Pons (tissue), 1 donor: ENCODE results near the gene THAP4.

Experiments used
- DNase-seq: peaks from one replicate; pipeline ENCODE4 v3.0.0-alpha.2; 2016; ENCODE audit warnings: low spot score

THAP4 gene

DNA sequence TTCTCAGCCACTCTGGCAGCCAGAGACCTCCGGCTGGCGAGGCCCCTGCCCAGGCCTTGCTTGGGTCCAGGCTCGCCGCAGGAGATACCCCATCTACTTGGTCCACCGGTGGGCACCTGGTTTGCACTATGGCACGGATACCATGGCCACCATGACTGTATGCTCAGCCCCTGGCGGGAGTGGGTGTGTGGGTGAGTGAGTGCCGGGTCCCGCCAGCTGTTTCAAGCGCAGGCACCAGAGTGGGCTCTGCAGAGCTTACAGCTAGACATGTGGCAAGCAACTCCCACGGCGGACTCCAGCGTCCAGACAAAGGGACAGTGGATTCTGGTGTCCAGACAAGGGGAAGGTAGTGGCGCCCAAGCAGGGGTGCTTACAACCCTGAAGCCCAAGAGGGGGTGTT is 2.0 kb upstream of the THAP4 start:
- DNase-seq: no peak

DNA sequence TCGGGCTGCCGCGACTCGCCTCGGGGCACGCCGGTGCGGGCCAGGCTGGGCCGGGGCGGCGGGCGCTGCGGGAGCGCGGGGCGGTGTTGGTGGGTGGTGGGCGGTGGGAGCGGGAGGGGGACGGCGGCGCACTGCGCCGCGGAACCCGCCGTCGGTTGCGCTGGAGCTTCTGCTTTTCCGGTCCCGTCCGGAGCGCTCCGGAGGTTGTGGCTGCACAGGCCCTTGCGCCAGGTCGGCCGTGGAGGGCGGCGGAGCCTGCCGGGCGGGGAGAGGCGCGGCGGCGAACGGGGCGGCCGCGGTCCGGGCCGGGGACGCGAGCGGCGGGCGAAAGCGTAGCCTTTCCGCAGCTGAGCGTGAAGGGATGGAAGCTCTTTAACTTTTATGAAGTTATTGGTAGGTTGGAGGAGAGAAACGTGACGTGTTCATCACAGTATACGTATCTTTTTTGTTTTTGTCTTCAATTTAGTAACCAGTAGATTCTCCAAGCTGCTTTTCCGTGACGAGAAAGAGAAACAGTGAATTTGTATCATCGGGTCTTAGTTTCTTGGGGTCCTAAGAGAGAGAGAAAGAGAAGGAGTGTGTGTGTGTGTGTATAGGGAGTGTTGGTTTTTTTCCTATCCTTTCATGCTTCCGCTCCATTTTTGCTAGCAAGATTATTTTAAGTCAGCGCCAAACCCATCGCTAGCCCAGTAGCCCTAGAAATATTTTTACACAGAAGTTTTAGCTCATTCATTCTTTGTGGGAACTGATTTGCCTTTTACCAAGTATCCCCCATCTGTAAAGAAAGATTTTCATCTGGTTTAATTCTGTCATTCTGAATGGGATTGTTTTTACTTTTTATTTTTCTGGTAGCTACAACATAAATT is 1.1 kb upstream of the THAP4 start:
- no peak for DNase-seq

DNA sequence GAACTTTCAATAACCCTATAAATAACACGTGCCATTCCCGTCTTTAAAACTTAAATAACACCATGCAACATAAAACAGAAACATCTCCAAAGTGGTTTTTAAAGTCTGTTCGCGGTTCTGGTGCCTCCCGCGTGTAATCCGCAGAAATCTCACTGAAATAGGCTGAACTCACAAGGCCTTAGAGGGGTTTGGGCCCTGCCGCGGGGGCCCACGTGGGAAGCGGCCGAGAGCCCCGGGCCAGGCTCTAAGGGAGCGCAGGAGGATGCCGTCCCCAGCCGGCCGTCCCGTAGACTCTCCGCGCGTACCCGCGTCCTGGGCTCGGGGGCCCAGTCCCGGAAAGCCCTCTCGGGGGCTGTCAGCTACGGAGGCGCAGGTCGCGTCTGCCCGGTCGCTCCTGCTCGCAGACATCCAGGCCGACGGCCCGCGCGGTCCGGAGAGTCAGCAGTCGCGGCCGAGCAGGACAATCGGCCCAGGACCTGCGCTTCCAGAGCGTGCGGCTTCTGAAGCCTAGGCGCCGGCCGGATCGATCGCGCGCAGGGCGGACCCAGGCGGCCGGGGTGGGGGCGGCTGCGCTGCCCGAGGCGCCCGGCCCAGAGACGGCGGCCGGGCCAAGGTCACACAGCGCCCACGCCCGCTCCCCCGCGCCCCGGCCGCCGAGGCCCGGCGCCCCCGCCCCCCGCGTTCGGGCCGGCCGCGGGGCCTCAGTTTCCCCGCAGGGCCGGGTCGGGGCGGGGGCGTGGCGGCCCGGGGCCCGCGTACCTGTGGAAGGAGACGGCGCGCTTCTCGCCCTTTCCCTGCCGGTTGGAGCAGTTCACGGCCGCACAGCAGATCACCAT is 558 bp downstream of the THAP4 start:
- DNase-seq: no peak

DNA sequence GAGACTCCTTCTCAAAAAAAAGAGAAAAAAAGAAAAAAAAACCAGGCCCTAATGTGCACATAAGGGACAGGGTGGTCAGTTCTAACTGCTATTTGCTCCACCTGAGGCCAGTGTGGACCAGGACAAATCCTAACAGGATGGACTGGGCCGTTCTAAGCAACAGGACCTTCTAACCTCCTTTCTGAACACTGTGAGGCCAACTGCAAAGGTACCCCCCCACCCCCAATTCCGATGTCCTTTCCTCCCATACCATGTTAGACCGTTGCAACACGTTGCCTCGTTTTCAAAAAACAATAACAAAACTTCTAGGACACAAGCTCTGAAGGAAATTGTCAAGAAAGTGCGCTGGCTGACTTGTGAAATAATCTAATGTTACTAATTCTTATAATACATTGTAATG is 1.2 kb downstream of the THAP4 start:
- DNase-seq: no peak

DNA sequence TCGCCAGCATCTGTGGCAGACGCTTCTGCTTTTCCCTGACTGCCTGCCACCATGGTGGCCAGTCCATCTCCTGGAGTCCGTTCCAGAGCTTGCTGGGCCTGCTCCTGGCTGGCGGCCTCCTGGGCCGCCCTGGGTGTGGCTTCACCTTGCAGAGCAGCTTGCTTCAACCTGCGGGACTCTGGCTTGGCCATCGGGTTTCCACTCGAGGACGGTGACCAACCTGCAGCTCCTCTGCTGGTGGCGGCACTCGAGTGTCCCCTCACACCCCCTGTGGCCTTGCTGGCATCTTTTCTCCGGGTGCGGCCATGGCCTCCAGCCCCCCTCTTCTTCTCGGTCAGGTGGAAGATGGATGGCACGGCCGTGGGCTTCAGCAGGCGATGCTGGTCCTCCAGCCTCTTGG is 3.4 kb downstream of the THAP4 start:
- no peak for DNase-seq

DNA sequence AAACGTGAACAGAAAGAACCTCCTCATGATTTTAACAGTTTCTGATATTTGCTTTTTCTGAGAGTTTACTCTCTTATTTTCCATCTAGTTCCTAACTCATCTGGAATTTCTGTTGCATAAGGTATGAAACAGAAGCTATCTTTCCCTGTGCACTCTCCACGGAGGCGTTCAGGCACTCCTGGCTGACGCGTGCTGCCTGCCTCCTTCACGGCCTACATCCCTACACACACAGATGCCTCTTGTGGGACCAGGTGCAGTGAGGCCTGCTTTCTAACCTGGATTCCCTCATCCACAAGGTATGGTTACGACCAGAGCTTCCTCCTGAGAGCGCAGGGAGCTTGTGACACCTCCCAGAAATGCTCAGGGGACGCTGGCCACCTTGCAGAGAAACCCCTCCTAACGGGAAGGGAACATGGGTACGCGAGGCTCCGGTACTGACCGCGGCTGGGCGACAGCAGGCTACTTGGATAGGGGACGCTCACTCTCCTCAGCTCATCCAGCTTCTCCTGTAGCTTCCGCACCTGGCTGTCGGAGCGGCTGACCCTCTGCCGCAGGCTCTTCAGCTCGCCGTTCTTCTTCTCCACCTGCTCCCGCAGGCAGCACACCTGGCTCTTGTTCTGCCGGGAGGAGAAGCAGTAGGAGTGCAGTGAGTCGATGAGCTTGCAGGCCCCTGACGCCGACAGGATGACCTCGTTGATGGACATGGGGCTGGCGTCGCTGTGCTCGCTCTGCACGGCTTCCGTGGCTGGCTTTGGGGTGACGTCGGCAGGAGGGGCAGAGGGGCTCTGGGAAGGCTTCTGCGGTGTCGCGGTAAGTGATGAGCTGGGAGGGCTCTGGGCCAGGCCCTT is 4.3 kb downstream of the THAP4 start:
- no peak for DNase-seq

DNA sequence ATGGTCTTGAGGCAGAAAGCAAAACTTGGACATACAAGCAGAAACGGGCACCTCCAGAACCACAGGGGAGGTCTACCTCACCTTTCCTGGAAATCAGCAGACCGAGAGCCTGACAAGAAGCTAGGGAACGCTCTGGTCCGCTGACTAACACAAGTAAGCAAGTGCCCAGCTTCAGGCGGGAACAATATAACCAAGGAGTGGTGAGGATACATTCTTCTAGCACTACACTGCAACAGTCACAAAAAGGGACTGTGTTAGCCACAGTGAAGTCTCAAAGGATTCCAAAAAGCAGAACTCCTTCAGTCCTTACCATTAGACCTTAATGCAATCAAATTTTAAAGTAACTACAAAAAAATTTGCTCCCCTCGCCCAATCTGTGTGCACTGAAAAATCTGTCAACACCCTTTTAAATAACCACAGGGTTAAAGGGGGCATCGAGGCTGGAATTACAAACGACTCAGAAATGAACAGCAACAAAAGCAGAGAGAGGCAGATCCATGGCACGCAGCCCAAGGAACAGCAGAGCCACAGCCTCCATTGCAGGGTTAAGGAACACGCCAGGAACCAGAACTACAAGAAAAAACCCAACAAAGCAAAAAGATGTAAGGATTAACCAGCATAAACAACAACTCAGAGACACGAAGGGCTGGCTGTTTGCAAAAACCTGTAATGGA is 7.1 kb downstream of the THAP4 start:
- DNase-seq: no peak

DNA sequence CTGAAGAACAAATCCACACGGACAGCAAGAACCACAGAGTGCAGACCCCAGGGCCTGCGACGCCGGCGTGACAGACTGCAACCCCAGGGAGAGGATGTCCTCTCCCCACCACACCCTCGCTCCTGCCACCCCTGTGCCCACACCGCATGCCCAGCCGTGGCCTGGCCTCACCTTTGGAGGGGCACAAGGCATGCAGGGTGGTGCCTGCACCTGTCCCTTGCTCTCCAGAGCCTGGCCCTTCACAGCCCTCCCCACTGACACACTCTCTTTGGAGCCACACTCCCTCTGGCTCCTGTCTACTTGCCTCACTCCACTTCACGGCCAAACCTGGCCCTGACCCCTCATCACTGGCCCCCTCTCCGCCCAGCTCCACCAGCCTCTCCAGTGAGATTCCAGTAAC is 9.3 kb downstream of the THAP4 start:
- DNase-seq: no peak

DNA sequence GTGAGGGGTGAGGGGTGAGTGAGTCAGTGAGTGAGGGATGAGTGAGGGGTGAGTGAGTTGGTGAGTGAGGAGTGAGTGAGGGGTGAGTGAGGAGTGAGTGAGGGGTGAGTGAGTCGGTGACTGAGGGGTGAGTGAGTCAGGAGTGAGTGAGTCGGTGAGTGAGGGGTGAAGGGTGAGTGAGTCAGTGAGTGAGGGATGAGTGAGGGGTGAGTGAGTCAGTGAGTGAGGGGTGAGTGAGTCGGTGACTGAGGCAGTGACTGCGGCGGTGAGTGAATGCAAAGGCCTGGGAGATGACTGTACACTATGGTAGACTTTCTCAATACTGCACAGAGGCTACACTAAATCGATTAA is 16.6 kb downstream of the THAP4 start:
- no peak for DNase-seq

DNA sequence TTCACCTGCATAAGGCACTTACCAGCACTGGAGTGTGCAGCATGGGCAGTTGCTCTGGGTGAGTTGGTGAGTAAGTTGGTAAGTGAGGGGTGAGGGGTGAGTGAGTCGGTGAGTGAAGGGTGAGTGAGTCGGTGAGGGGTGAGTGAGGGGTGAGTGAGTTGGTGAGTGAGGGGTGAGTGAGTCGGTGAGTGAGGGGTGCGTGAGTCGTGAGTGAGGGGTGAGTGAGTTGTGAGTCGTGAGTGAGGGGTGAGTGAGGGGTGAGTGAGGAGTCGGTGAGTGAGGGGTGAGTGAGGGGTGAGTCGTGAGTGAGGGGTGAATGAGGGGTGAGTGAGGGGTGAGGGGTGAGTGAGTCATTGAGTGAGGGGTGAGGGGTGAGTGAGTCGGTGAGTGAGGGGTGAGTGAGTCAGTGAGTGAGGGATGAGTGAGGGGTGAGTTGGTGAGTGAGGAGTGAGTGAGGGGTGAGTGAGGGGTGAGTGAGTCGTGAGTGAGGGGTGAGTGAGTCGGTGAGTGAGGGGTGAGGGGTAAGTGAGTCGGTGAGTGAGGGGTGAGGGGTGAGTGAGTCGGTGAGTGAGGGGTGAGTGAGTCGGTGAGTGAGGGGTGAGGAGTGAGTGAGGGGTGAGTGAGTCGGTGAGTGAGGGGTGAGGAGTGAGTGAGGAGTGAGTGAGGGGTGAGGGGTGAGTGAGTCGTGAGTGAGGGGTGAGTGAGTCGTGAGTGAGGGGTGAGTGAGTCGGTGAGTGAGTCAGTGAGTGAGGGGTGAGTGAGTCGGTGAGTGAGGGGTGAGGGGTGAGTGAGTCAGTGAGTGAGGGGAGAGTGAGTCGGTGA is 17.1 kb downstream of the THAP4 start:
- no peak for DNase-seq

DNA sequence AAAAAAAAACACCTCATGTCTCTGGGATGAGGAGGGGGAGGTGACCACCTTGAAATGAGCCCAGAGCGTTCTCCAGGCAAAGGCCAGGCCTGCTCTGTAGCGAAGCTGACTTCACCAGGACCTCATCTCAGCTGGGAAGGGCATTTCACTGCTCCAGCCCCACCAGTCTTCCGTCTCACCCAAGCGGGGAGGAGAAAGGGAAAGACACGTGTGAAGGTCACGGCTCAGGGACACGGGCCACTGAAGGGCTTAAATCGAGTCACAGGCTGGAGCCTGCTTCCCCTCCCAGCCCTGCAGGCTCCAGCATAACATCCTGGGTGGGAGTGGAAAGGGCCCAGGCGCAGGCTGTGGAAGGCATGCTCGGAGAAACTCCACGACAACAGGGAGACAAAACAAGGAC is 18.1 kb downstream of the THAP4 start:
- no peak for DNase-seq

DNA sequence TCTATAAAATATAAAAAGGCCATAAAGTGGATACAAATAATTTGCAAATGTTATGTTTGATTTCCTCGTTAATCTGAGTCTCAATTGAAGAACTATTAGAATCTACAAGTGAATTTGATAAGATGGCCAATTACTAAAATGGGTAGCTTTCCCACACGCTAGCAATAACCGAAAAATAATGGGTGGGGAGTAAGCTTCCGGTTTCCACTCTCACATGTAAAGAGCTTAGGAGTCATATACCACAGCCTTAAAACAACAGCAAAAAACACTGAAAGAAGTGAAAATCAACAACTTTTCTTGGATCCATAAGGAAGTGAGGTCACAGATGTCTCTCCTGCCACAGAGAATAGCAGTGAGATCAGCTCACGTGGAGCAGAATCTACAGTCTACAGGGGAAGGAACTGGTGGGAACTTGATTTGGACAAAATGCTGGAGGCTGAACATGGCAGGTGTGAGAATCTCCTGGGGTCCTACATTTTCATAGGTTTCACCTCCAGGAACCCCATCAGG is 18.6 kb downstream of the THAP4 start:
- no peak for DNase-seq

DNA sequence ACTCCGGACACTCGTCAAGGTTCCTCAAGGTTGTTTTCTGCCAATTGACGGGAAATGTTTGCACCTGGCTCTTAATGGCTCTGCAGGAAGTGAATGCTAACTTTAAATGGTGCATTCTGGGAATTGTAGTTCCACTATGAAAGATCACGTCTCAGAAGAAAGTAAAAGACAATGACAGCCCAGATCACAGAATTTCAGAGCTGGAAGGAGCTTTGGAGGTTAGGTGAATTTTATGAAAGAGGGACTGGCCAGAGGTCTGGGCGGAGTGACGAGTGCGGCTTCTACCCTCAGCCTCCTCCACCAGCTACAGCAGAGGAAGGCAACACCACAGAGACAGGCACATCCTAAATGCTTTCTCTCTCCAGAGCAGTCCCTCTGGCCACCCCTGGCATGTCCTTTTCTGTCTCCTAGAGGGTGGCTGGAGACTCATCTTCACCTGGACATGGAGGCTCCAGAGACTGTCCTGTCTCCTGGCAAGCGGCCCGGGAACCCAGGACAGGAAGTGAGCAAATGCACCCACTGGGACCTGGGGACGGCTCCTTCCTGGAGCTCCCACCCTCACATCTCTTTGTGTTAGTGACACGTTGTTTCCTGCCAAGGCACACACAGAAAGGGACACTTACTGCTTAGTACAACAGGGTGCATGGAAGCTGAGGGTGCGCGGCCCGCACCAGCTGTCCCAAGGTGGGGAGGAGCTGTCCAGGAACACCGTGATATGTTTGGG is 19.4 kb downstream of the THAP4 start:
- no peak for DNase-seq

DNA sequence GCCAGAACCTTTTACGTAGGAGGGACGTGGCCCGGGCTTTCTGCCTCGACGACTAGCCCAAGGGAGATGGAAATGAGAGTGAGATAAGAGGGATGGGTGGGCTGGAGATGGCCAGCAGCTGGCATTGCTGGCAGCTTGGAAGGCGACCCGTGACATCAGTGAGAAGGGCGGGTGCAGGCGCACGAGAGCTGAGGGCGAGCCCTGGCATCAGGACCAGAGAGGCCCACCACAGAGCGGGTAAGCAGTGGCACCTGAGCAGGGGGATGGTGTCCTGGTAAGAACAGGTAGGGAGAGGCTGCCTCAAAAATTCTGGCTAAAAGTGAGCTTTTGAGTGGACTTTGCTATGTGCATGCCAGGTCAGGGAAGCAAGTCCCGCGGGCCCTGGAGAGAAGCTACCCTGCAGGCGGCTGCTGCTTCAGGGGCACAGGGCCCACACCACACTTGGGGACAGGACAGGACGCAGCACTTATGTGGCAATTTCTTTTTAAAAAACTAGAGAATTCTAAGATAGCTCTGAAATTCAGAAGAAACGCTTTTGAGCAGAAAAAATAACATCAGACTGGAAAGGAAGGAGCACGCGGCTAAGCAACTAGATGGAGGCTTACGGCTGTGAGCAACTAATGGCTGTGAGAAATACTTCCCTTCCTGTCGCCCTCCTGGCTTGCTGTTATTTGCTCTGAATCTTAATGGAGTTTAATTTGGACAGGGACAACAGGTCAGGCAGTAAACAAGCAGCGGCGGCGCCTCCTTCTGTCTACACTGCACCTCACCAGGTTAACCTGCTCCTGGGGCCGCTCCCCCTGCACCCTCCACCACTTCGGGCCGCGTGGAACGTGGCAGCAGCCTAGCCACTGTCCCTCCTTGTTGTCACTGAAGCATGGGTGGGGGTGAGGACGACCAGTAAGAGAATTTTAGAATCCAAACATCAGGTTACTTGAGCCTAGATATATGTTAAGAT is 20.5 kb downstream of the THAP4 start:
- DNase-seq: no peak

DNA sequence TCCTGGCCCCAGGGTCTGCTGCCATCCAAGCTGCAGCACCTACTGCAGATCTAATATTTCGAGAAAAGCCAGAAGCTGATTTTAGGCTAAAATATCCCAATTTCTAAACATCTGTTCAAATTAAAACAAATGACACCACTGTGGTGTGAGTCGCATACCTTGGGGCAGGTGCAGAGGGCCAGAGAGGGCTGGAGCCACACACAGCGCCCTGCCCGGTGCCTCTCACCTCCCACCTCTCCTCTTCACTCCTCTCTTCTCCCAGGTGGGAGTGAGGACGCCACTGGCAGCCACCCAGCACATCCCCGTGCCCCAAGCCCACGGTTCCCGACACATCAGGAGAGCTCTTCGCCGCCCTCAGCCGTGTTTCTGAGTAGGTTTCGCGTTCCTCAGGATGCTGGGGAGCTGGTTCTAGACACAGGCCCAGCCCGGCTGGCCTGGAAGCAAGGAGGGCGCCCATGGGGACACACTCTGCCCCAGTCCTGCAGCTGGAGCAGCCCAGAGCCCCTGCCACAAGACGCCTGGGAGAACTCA is 21.4 kb downstream of the THAP4 start:
- no peak for DNase-seq

DNA sequence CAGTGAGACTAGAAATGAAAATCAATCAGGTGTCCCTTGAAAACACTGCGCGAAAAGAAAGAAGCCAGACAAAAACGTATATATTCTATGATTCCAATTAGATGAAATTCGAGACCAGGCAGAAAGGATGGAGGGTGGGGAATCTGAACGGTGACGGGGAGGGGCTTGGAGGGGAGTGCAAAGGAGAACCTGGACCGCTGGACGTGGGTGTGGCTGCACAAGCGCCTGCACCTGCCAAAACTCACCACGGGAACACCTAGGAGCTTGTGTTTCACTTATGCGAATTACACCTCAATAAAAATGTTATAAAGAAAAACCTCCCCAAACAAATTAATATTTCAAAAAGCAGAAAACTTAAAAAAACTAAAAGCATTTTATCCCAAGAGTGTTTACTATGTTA is 21.9 kb downstream of the THAP4 start:
- DNase-seq: no peak

DNA sequence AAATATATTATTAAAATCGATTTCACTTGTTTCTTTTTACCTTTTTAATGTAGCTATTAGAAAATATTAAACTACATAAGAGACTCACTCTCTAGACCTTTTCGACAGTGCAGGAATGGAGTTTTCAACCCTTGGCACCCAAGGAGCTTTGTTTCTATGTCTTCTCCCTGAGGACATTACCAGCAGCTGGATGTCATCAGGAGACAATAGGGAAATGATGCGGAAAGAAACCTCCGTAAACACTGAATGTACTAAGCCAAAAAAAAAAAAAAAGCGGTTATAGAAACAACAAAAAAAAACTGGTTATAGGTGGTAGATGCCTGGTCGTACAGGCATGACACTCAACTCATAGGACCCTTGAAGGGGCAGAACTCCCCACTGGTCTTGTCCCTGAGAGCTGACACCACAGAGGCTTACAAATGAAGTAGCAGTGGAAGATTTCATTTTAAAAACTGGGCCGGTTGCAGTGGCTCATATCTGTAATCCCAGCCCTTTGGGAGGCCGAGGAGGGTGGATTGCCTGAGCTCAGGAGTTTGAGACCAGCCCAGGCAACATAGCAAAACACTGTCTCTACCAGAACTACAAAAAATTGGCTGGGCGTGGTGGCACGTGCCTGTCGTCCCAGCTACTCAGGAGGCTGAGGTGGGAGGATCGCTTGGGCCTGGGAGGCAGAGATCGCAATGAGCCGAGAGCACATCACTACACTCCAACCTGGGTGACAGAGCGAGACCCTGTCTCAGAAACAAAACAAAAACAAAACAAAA is 23.8 kb downstream of the THAP4 start:
- no peak for DNase-seq
